HepG2 (cell line): ENCODE results near the gene SLC44A4. TPM values are rescaled to one million over a fixed set of nuclear protein-coding genes. Genes with fewer than 3 reads are reported as not detected.

Experiments
- DR1 ChIP-seq: sonication (generic); formaldehyde crosslinking; IDR thresholded peaks from 2 replicates; pipeline ENCODE4 v1.8.0; 2021; ENCODE audit warnings: mild to moderate bottlenecking, missing genetic modification reagents, inconsistent platforms
- ETV6 ChIP-seq: sonication (generic); formaldehyde crosslinking; conservative IDR thresholded peaks from 2 replicates; pipeline ENCODE4 v1.4.0; 2020; ENCODE audit warnings: missing genetic modification reagents
- GABPA ChIP-seq, 2 experiments: IDR thresholded peaks; 2 replicates each; pipeline ENCODE4 v1.6.1; 2011 to 2016; ENCODE audit warnings: low read depth in 2 of 2, low read length in 1 of 2, missing biosample characterization in 1 of 2, missing genetic modification characterization in 1 of 2
- GFI1 ChIP-seq: sonication (generic); formaldehyde crosslinking; IDR thresholded peaks from 2 replicates; pipeline ENCODE4 v1.5.0; 2020; ENCODE audit warnings: missing genetic modification reagents, mild to moderate bottlenecking, borderline replicate concordance
- HNF1A ChIP-seq, 2 experiments: sonication (generic) in 1 of 2; formaldehyde crosslinking in 1 of 2; IDR thresholded peaks; 2 replicates each; pipeline versions ENCODE4 v1.4.0 to v1.6.1; 2016 to 2020; ENCODE audit warnings: borderline replicate concordance in 1 of 2, low read depth in 1 of 2, mild to moderate bottlenecking in 1 of 2, missing genetic modification reagents in 1 of 2
- HNRNPLL ChIP-seq: fragments of 200-400 bp; formaldehyde crosslinking; IDR thresholded peaks from 2 replicates; pipeline ENCODE4 v1.6.1; 2017; ENCODE audit warnings: mild to moderate bottlenecking, low read depth, low read length; ENCODE audit not compliant: poor library complexity, severe bottlenecking
- KLF13 ChIP-seq: sonication (generic); formaldehyde crosslinking; IDR thresholded peaks from 2 replicates; pipeline ENCODE4 v1.4.0; 2020; ENCODE audit warnings: mild to moderate bottlenecking, missing genetic modification reagents
- MAFK ChIP-seq, 2 experiments: IDR thresholded peaks in 1 of 2; conservative IDR thresholded peaks in 1 of 2; 2 replicates each; pipeline ENCODE4 v1.6.1; 2011; ENCODE audit warnings: improper control_type of control experiment in 2 of 2, low read length in 2 of 2
- NFE2L1 ChIP-seq: sonication (generic); formaldehyde crosslinking; IDR thresholded peaks from 2 replicates; pipeline ENCODE4 v1.4.0; 2020; ENCODE audit warnings: missing genetic modification reagents, mild to moderate bottlenecking, borderline replicate concordance
- NFE2L2 ChIP-seq: fragments of 150-350 bp; IDR thresholded peaks from 2 replicates; pipeline ENCODE4 v1.6.1; 2014; ENCODE audit warnings: low read length
- NR0B2 ChIP-seq: sonication (generic); formaldehyde crosslinking; IDR thresholded peaks from 2 replicates; pipeline ENCODE4 v1.4.0; 2020; ENCODE audit warnings: mild to moderate bottlenecking, missing genetic modification reagents
- NR2C2 ChIP-seq: sonication (generic); formaldehyde crosslinking; IDR thresholded peaks from 2 replicates; pipeline ENCODE4 v1.4.0; 2020; ENCODE audit warnings: missing genetic modification reagents, mild to moderate bottlenecking, moderate library complexity, borderline replicate concordance
- NRL ChIP-seq: sonication (generic); formaldehyde crosslinking; IDR thresholded peaks from 2 replicates; pipeline ENCODE4 v1.5.0; 2020; ENCODE audit warnings: missing genetic modification reagents, mild to moderate bottlenecking, moderate library complexity, borderline replicate concordance
- PTBP1 ChIP-seq: fragments of 200-400 bp; formaldehyde crosslinking; IDR thresholded peaks from 2 replicates; pipeline ENCODE4 v1.6.1; 2018; ENCODE audit warnings: low read length, low read depth; ENCODE audit not compliant: poor library complexity, severe bottlenecking
- SNRNP70 ChIP-seq: fragments of 200-400 bp; formaldehyde crosslinking; IDR thresholded peaks from 2 replicates; pipeline ENCODE4 v1.6.1; 2017; ENCODE audit warnings: mild to moderate bottlenecking, low read depth, low read length, moderate library complexity
- ZNF17 ChIP-seq: sonication (generic); formaldehyde crosslinking; IDR thresholded peaks from 2 replicates; pipeline ENCODE4 v1.5.0; 2020; ENCODE audit warnings: mild to moderate bottlenecking, missing genetic modification reagents
- ZNF251 ChIP-seq: sonication (generic); formaldehyde crosslinking; IDR thresholded peaks from 2 replicates; pipeline ENCODE4 v1.9.0; 2021; ENCODE audit warnings: mild to moderate bottlenecking, missing genetic modification reagents
- ZNF343 ChIP-seq: sonication (generic); formaldehyde crosslinking; IDR thresholded peaks from 2 replicates; pipeline ENCODE4 v1.4.0; 2020; ENCODE audit warnings: mild to moderate bottlenecking, missing genetic modification reagents
- ZNF503 ChIP-seq: sonication (generic); formaldehyde crosslinking; IDR thresholded peaks from 2 replicates; pipeline ENCODE4 v1.4.0; 2020; ENCODE audit warnings: missing genetic modification reagents
- ZNF615 ChIP-seq: sonication (generic); formaldehyde crosslinking; IDR thresholded peaks from 2 replicates; pipeline ENCODE4 v1.5.0; 2020; ENCODE audit warnings: mild to moderate bottlenecking, missing genetic modification reagents, borderline replicate concordance
- ZNF747 ChIP-seq: sonication (generic); formaldehyde crosslinking; IDR thresholded peaks from 2 replicates; pipeline ENCODE4 v1.8.1; 2023; ENCODE audit warnings: missing genetic modification reagents, mild to moderate bottlenecking, borderline replicate concordance
- ZNF773 ChIP-seq: sonication (generic); formaldehyde crosslinking; IDR thresholded peaks from 2 replicates; pipeline ENCODE4 v1.4.0; 2020; ENCODE audit warnings: missing genetic modification reagents, borderline replicate concordance
- polyA plus RNA-seq, 8 experiments: library from polyadenylated mRNA; depleted of rRNA in 3 of 8; stranded (reverse) in 7 of 8; unstranded in 1 of 8; fragments of >200 nt; fragmentation: Illumina TruSeq in 4 of 8; extraction: Trizol in 4 of 8; gene quantifications; 2 replicates each; pipeline versions ENCODE4 v1.2.1 to v1.2.3, GENCODE V29; 2011 to 2016; ENCODE audit warnings: low read depth in 4 of 8, missing spikeins in 1 of 8, mixed read lengths in 1 of 8; ENCODE audit not compliant: insufficient read depth in 1 of 8
- total RNA-seq, 5 experiments: library from RNA; depleted of rRNA; stranded (reverse); fragments of >200 nt; fragmentation: Illumina TruSeq; extraction: Trizol; gene quantifications; 2 replicates each; pipeline ENCODE4 v1.2.3, GENCODE V29; 2016; ENCODE audit warnings: low read depth in 1 of 5

SLC44A4 gene
- total and polyA plus RNA-seq, 2 of the 13 experiments (the other 11 are each of a cell fraction or from before 2014, with no cell fraction given), result 3.5 to 5.9 TPM

- peak; percentile 75; the same call in 1 of the 2 replicates for TF ChIP-seq NR0B2 (CRISPR knock-in tag)
- TF ChIP-seq DR1 (CRISPR knock-in tag), result peak; percentile 98
- no peak for TF ChIP-seq MAFK (conservative IDR thresholded peaks at IDR 0.05 in 1 of 2, IDR thresholded peaks at IDR 0.05 in 1 of 2; ENCODE audit: low read length in 2 of 2)
- no peak for TF ChIP-seq HNRNPLL
- TF ChIP-seq PTBP1, result no peak
- TF ChIP-seq GFI1 (CRISPR knock-in tag), result peak; percentile 84
- TF ChIP-seq ZNF17 (CRISPR knock-in tag), result no peak
- TF ChIP-seq GABPA (IDR thresholded peaks at IDR 0.05; ENCODE audit: low read depth, low read length), result no peak
- no peak for TF ChIP-seq GABPA (CRISPR knock-in tag; IDR thresholded peaks at IDR 0.05; ENCODE audit: low read depth)
- TF ChIP-seq ZNF747 (CRISPR knock-in tag), result no peak
- no peak for TF ChIP-seq KLF13 (CRISPR knock-in tag)
- TF ChIP-seq ZNF343 (CRISPR knock-in tag), result peak; percentile 78
- TF ChIP-seq ETV6, result peak; percentile 87; the same call in 1 of the 2 replicates
- peak; percentile 96 for TF ChIP-seq NRL (CRISPR knock-in tag)
- no peak for TF ChIP-seq SNRNP70
- TF ChIP-seq NFE2L1 (CRISPR knock-in tag), result no peak; the same call in 1 of the 2 replicates
- TF ChIP-seq HNF1A (IDR thresholded peaks at IDR 0.05; ENCODE audit: low read depth), result no peak; the same call in 1 of the 2 replicates
- TF ChIP-seq HNF1A (CRISPR knock-in tag; IDR thresholded peaks at IDR 0.05; ENCODE audit: borderline replicate concordance), result no peak; the same call in 1 of the 2 replicates
- peak; percentile 53; the same call in 1 of the 2 replicates for TF ChIP-seq ZNF773 (CRISPR knock-in tag)
- no peak for TF ChIP-seq ZNF503 (CRISPR knock-in tag)
- TF ChIP-seq NFE2L2, result no peak
- TF ChIP-seq ZNF615 (CRISPR knock-in tag), result peak; percentile 92; the same call in 1 of the 2 replicates
- TF ChIP-seq ZNF251 (CRISPR knock-in tag), result 0 out of 2 replicates have a peak, but pooled peaks have one; percentile 39
- no peak for TF ChIP-seq NR2C2 (CRISPR knock-in tag)
Observed at GRCh38 chr6:31827286-31828079, 51.3 kb downstream of the SLC44A4 start, which contains the start of gene HSPA1B (continued).
